GM21390 (cell line): ENCODE measurements around the gene SLC25A45.

Experiments used
- ATAC-seq: cut with Tn5 transposase; IDR thresholded peaks from one replicate; pipeline ENCODE4 v1.9.1; 2021; ENCODE audit not compliant: unreplicated experiment

The SLC25A45 gene

DNA sequence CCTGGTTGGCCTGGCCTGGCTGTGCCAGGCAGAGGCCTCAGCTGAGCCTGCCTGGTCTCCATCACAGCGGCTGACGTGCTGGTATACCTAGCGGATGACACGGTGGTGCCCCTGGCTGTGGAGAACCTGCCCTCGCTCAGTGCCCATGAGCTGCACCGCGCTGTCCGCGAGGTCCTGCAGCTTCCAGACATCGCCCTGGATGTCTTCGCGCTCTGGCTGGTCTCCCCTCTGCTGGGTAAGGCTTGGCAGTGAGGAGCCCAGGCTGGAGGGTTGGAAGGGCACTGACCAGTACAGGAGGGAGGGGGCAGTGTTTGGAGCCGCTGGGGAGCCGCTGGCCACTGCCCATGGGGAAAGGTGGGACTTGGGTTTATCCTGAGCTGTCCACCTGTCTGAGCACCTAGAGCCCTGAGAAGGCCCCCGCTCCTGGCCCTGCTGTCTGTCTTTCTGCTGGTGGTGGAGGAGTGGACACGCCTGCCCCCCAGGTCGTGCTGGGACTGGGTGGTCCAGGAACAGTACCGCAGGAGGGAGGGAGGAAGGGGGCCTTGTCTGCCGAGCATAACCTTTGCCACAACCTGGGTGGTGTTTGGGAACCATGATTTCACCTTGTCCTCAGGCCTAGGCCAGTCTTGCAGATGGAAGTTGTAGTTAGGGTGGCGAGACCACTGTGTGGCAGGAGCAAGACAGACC, 7.0 kb upstream of the SLC25A45 start:
- ATAC-seq = no peak

DNA sequence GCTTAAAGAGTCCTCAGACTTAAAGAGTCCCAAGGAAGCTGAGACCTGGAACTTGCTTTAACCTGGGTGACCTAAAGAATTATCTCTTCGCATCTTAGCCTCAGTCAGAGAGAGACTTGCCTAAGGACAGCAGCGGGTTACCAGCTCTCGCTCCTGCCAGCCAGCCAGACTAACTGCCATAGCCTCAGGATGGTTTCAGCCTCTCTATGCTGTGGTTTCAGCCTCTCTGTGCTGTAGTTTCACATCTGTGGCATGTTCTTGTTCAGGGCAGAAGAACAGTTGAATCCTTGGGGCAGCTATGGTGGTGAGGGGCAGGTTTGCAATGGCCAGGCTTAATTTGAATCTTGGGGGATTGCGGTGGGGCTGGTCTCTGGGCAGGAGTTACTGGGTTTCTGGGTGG, 6.3 kb upstream of the SLC25A45 start:
- no peak for ATAC-seq

DNA sequence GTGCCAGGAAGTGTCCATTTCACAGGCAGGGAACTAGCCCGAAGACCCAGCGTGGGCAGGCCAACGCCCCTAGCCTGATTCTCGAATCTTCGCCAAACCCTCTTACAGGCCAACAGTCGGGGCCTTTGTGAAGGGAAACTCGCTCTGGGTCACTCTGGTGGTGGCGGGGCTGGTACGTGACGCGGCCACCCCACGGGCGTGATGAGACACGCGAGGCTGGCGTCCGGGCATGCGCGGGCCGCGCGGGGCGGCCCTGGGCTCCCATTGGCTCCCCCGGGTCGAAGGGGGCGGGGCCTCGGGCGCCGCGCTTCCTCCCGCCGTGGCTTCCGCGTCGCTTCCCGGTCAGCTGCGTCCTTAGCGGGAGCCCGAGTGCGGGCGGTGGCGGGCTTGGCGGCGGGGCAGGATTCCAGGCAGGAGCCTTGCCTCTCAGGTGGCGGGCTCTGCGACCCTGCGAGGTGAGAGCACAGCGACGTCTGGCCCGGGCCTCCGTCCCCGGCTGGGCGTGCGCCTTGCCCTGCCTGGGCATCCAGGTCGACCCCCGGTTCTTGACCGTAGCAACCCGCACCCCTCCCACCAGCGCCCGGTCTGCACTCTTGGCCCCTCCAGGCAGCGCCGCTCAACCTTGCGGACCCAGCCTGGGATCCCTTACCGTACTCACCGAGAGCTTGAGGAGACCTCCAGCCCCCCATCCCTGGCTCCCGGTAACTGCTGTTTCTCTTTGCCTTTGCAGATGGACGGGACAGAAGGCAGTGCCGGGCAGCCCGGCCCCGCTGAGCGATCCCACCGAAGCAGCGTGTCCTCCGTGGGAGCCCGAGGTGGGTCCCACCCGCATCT, 4.1 kb upstream of the SLC25A45 start, which contains the start of gene FRMD8:
Gene FRMD8, plus strand, starts transcription at position 331 of the 834 bp plus-strand sequence. Its CDS starts 400 bp downstream, at position 731.
- no peak for ATAC-seq

DNA sequence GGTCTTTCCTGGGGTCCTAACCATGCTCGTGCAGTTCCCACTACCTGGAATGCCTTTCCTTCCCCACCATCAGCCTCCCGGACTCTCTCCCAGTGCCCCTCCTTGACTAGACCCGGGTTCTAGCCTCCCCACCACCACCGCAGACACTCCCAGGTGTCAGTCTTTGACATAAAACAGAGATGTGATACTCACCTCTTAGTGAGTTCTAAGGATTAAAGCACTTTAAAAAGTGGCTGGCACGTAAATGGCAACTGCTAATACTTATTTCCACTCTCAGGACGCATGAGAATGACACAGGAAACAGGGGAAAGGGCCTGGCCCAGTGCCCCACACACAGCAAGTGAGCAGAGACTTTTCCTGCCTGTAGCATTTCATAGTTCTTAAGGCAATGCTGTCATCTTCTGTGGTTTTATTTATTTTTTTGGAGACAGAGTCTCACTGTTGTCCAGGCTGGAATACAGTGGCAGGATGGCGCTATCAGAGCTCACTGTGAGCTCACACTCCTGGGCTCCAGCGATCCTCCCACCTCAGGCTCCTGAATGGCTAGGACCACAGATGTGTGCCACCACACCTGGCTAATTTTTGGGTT, 1.9 kb upstream of the SLC25A45 start:
- no peak for ATAC-seq

DNA sequence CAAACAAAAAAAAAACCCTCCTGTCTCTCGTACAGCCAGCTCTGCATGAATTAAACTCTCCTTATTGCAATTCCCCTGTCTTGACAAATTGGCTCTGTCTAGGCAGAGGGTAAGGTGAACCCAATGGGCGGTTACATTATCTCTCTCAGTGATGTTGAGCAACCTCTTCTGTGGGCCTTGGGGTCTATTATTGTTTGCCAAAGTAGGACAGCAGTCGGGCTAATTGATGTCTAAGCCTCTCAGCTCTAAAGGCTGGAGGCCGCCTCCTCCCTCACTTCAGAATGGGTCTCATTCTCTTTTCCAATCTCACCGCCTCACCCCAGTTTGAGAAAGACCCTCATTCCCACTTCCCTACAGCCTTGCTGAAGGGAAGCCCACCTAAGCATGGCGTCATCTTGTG, 1.3 kb upstream of the SLC25A45 start:
- ATAC-seq = no peak

DNA sequence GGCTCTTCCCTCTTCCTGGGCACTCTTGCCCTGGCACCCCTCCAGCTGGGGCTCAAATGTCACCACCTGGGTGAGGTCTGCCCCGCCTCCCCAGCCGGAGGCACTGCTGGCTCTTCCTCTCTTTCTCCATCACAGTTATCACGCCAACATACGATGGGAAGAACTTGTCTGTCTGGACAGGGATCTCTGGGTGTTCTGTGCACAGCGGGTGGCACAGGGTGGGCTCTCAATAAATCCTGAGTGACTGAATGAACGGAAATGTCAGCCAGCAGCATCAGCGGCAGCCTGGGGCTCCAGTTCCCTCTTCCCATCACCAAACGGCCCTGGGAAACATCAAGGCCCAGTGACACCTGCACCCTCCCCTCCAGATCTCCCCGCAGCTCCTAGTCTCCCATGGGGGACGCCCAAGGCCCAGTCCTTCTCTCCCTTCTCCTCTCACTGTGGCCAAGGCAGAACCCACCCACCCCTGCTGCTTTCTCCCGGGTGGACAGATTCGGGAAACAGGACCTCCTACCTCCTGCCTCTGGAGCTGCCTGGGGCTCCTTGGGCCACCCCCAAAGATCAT, 440 bp upstream of the SLC25A45 start:
- no peak for ATAC-seq

DNA sequence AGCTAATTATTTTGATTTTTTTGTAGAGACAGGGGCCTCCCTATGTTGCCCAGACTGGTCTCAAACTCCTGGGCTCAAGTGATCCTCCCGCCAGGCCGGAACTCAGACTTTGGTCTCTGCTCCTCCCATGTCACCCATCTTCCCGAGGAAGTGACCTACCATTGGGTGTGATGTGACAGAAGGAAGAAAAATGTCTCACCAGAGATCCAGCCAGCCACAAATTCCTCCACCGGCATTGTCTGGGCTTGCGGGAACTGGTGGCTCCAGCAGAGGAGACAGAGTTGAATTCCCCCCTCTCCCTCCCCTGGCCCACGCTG, 772 bp downstream of the SLC25A45 start:
- peak; percentile 14 for ATAC-seq

DNA sequence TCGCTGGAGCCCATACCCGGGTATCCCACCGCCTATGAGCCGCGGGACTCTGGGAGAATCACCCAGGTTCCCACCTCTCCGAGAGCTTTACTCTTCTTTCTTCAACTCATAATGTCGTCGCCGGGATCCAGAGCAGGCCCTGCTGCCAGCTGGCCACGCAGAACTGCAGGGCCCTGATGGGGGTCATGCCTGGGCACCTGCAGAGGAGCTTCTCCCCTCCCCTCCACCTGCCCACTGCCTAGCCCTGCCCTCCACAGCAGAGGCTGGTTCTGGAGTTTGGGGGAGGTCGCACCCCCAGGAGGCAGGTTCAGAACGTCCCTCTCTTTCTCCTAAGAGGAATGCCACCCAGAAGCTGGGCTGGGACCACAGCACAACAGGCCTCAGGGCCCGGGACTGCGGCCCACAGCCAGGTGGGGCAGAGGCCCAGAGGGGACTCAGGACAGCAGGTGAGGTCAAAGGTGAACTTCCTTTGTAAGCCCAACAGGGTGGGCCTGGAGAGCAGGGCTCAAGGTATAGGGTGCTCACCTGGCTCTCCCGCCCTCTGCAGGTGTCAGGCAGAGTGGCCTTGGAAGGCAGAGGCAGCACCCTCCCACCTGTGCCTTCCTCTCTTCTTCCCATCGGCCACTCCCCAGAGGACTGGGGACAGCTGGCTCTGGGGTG, 1.9 kb downstream of the SLC25A45 start:
- ATAC-seq = no peak

DNA sequence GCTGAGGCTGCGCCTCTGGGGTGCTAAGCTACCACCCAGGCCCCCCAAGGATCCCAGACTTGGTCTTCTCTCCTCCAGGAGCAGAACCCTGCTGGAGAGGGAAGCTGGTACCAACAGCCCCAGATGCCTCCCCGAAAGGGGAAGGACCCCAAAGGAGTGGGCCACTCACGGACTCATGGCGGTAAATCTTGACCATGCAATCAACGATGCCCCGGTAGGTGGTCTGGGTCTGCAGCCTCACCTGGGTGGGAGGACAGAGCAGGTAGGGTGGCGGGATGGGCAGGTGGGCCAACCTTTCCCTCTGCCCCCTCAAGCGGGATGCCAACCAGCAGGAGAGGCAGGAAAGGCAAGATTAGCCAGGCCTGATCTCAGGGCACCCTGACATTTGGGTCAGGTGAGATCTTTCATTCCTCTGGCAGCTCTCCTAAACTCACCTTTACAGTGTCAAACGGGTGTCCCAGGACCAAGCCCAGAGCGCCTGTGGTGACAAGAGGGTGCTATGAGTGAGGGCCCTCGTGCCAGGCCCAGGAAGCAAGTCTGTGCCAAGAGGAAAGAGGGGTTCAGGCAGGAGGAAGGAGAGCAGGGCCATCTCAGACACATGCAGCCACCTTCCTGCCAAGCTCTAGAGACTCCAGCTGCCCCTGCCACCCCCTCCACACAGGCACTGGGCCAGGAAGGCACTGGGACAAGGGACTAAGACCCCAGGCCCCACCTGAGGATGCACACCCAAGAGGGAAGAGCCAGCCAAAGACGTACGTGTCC, 2.6 kb downstream of the SLC25A45 start:
- no peak for ATAC-seq

DNA sequence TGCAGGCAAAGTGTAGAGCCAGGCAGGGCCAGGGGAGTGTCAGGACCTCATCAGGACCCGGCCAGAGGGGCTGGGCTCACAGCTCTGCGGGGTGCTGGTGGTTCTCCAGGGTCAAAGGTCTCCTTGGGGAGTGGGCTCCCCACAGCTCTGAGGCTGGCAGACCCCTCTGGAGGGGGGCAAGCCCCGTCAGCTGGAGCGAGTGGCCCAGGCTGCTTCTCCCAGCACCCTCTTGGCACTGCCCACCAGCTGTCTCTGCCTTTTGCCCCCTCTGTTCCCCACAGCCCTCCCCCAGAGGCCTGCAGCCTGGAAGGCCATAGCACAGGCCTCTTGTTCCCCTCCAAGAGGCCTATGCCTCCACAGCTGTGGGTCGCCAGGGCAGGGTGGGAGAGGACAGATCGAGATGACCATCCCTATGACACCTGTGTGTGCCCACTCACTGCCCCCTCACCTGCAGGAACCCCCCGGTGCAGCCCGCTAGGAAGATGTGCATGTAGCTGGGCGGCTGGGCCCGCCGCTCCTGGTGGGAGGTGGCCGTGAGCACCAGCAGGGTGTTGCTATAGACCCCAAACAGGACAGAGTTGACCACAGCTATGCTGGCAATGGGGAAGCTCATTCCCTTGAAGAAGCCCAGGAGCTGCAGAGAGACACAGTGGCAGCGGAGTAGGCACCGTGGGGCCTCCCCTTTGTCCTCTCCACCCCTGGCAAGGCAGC, 3.4 kb downstream of the SLC25A45 start:
- ATAC-seq = no peak

DNA sequence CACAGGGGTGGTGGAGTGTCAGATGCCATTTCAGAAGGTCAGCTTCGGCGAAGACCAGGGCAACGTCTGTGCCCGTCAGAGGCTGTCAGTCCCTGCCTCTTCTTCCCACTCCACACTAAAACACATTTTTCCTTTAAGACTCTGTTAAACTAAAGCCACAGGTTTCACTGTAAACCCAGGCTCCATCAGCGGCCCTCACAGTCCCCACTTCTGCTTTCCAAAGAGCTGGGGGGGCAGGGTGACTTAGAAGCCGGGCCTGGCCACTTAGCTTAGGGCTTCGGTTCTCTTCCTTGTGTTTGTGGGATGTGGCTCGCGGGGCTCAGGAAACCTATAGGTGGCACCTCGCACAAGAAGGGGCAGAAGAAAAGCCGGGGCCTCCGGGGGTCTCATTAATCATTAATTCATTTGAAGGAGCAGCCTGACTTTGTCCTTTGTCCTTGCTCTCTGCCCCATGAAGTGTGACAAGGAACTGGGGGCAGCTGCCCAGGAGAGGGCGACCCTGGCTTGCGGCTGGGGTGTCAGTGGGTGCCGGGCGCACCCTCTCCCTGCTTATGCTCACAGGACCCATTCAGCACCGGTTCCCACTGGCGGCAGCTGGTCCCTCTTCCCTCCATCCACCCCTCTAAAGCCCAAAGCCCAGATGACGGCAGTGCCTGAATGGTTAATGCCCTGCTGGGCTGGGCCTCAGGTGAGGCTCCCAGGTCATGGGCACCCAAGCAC, 4.1 kb downstream of the SLC25A45 start:
- no peak for ATAC-seq

DNA sequence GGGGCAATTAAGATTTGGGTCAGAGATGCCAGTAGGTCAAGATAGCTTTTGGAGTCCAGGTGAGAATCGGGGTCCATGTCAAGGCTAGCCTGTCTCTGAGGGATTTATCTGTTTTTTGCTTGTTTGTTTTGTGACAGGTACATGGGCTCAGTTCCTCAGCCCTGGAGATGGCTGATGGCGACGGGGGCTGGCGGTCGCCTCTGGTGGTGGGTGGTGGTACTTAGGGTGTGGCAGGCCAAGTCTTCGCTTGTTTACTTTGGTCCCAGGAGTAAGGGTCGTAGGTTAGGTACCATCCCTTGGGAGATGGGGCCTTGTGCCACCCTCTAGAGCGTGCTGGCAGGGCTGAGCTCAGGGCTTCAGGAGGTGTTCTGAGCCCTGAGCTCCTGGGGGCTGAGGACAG, 4.7 kb downstream of the SLC25A45 start:
- ATAC-seq = no peak

DNA sequence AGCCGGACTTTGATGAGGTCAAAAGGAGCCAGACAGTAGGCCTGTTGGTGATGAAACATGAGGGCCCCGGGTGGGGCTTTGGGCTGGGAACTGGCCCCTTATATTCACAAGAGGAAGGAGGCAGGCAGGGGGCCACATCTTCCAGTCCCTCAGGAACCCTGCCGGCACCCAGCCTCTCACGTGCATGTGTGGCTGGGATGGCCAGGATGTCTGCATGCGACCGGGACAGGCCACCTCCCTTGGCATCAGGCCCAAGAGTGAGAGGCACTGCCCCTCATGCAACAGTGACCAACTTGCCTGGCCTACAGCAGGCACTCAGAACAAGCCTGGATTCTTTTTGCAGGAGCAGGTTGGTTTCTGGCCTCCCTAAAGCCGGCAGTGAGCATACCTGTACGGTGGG, 5.4 kb downstream of the SLC25A45 start:
- no peak for ATAC-seq

DNA sequence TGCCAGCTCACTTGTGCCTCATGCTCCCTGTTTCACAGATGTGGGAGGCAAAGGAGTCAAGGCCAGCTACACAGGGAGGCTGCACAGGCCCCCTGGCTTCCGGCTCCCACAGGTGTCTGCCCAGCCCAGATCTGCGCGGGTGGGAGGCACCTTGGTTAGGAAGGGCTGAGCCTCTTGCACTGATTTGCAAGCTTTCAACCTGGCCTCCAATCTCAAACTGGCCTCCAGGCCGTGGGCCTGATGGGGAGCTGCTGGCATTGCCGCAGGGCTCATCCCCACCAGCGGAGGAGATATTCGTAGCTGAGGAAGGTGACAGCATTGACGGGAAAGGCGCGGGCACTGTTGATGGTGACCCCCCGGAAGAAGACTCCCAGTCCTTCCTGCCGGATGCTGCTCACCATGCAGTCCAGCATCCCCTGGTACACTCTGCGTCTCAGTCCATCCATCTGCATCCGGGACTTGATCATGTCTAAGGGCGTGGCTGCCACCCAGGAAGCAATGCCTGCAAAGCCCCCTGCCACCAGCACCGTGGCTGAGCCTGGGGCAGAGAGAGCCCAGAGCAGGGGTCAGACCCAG, 6.2 kb downstream of the SLC25A45 start:
- no peak for ATAC-seq

DNA sequence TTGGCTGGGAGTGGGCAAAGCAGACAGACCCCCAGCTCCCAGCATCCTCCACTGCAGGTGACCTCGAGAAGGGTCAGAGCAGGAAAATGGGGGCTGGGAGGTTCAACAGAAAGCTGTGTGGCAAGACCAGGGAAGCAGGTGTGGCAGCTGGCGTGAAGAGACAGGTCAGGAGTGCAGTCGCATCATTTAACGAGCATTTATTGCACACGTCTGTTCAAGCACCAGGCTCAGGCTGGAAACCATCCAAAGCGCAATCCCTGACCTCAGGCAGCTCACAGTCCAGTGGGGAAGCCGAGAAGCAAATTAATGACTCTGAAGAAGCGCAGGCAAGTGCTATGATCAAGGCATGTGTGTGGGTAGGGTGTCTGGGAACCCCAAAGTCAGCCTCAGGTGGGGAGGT, 7.4 kb downstream of the SLC25A45 start:
- ATAC-seq = no peak

DNA sequence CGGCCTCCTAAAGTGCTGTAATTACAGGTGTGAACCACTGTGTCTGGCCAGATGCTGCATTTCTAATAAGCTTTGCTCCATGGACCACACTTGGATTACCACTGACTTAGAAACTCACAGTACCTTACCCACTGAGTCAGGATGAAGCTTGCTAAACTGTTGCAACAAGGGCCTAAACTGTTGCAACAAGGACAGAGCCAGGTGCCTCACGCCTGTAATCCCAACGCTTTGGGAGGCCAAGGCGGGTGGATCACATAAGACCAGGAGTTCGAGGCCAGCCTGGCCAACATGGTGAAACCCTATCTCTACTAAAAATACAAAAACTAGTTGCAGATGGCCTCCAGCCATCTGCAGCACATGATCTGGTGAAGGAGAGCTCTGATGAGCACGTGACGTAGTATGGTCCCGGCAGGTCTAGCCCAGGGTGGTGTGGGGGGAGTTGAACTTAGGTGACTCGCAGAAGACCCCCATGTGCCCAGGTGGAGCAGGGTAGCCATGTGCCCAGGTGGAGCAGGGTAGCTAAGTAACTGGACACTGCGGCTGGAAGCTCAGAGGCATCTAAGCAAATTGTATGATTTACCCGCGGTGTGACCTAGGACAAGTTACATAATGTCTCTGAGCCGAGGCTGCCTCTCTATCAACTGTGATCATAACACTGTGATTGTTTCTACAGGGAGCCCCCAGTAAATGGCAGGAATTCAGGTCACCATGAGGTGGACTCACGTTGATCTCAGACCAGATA, 8.4 kb downstream of the SLC25A45 start:
- ATAC-seq = no peak

DNA sequence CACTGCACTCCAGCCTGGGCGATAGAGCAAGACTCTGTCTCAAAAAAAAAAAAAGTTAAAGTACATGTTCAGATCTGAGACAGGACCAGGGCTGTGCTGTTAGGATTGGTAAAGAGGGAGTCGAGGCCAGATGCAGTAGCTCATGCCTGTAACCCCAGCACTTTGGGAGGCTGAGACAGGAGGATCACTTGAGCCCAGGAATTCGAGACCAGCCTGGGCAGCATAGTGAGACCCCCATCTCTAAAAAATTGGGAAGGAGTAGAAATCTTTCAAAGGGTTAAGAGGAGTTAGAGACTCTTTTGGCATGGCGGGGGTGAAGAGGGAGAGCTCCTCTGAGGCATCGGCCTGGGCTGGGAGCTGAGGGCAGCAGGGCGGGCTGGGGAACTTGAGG, 11.8 kb downstream of the SLC25A45 start:
- ATAC-seq = no peak

DNA sequence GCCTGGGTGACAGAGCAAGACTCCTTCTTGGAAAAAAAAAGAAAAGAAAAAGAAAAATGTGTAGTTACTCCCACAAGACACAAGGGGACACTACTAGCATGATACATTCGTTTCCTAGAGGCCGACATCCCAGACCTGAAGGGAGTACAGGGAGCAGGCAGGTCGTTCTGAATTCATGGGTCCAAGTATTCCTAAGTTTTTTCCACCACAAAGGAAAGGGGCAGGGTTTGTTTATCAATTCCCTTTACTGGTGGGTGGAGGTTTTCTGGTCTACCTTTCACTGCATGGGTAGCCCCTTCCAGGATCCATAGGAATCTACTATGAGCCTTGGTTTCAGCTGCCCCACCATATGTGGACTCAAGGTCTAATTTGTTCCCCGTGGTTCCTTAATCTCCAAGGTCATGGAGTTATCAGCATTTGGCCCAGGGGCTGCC, 16.1 kb downstream of the SLC25A45 start:
- no peak for ATAC-seq
